Measurements from ENCODE around the gene RASSF7.

RASSF7 gene

DNA sequence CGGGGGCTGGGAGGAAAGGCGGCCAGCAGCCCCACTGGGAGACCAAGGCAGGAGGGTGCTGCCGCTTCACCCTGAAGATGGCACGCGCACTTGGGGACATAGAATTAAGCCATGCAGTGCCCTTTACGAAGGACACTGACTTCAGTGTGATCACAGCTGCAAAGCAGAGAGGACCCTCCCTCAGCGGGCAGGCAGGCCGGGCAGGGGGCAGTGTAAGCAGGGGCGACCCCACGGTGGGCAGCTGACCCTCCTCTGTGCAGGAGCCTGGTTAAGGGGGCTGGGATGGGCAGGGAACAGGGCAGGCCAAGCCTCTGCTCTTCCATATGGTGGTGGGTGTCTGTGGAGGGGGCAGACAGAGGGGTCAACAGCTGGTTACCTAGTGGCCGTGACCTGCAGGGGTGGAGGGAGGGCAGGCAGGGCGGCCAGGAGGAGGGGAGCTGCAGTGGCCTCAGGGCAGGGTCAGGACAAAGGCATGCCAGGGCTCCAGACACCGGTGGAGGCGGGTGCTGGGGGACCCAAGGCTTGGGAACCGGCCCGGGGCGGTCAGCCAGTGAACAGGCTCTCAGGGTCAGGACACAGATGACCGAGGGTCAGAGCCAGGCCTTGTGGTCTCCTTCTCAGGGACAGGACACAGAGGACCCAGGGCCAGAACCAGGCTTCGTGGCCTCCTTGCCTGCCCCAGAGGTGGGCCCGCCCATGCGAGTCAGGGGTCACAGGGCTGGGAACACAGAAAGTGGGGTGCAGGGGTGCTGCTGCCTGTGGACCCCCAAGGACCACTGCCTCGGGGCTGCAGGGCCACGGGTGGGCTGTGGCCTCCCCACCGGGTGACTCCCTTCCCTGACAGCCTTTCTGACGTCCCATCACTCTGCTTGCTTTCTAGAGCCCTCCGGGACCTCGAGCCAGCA is 7.4 kb upstream of the RASSF7 start:
- DNase-seq: no peak

DNA sequence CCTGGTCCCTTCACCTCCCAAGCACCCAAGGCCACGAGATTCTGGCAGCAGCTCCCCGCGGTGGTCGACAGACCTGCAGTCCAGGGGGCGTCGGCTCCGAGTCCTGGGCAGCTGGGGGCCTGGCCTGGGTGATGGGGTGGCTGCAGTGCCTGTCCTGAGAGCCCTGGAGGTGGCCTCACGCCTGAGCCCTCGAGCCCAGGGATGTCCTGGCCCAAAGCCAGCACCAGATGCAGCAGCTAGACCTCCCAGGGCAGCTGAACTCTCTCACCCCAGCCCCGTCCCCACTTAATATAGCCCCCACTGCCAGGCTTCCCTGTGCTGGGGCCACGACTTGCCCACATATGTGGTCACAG is 6.8 kb upstream of the RASSF7 start:
- DNase-seq: no peak

DNA sequence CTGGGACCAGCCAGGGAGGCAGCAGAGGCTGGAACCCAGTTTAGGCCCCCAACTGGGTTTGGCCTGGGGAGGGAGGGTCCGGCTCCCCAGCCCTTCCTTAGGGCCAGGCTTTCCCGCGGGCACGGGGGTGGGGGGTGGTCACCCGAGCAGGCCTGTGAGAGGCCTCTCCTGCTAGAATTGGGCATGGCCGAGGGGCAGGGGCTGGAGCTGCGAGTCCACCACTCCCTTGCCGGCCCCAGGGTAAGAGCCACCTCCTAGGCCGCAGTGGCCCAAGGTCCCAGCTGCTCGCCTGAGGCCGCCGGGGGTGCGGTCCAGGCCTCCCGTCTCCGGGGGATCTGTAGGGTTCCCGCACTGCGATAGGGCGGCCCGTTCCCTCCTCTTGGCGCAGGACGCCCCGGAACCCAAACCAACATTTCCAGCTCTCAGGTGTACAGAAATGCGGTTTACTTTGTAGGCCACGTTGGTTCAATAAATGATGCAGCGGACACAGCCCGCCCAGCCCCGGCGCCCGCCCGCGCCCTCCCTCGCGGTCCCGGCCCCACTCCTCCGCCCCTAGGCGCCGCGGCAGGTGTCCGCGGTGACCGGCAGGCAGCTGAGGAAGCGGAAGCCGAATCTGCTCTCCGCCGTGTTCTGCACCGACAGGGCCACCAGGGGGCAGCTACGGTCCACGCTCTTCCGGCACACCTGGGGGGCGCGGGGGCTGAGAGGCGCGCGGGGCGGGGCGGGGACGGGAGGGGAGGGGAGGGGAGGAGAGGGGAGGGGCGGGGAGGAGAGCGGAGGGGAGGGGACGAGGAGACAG is 6.1 kb upstream of the RASSF7 start:
- peak; percentile 73 for DNase-seq

DNA sequence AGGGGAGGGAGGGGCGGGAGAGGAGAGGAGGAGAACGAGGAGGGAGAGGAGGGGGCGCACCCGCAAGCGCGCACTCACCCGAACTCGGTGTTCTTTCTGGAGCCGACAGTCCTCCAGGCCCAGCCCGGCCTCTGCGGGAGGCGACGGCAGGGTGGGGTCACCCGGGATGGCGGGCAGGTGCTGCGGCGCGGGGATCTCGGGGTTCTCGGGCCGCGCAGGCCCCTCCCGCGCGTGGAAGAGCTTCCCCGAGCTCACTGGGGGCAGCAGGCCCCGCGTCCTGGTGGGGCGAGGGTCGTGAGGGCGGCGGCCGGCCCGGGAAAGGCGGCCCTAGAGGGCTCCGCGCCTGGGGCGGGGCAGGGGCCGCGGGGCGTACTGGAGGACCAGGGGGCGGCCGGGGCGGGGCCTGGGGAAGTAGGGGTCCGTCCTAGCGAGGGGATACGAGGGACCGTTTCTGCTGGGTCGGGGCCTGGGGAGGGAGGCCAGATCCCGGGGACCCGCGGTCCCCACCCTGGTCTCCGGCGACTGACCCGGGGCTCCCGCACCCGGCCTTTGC is 5.5 kb upstream of the RASSF7 start:
- no peak for DNase-seq

DNA sequence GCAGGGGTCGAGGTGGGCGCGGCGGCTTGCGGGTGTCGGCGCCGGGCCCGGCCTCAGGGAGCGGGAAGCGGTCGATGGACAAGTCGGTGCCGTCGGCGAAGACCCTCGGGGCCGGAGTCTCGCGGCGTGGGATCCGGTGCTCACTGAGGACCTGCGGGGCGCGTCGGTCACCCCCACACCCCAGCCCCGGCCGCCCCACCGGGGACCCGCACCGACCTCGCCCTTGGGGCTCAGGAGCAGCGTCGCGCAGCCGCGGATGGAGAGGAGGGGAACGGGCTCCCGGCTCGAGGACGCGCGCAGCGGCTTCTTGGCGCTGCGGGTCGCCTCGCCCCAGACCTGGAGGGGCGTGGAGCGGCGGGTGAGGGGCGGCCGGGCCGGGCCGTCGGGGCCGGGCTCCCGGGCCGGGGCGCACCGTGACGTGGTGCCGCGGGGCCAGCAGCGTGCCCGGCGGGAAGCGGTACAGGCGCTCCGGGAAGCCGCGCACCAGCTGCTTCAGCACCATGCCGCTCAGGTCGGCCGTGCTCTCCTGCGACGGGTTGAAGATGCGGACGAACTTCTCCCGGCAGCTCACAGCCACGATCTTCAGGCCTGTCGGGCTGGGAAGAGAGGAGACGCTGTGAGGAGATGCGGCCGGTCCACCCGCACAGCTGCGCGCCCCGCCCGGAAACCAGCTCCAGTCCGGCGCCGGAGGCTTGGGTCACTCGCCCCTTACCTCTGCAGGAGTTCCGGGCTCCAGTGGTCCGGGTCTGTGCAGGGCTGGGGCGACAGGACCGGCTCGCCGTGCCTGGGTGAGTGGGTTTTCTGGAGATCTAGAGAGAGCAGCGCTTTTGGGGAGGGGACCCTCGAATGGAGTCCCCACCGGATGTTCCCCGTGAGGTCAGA is 4.7 kb upstream of the RASSF7 start:
- DNase-seq: no peak

DNA sequence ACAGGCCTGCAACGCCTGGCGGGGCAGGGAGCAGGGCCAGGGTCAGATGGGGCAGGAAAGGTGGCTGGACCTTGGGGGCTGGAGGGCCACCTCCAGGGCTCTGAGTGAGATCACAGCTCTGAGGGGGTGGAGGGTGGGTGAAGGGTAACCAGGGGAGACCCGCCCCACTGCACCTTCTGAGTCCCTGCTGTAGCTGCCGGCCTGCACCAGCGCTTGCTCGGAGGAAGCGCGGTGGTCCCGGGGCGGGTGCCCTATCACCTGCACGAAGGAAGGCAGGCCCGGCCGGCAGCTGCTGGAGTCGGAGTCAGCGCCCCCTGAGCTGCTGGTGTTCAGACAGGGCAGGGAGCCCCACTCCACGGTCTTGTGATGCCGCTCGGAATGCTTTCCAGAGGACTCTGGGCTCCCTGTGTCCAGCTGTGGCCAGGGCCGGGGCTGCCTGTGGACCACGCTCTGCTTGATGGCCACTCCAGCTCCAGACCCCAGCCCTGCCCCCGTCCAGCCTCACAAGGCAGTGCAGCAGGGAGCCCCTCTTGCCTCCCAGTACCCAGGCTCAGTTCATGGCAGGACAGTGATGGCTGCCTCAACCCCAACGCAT is 4.0 kb upstream of the RASSF7 start:
- DNase-seq: no peak

DNA sequence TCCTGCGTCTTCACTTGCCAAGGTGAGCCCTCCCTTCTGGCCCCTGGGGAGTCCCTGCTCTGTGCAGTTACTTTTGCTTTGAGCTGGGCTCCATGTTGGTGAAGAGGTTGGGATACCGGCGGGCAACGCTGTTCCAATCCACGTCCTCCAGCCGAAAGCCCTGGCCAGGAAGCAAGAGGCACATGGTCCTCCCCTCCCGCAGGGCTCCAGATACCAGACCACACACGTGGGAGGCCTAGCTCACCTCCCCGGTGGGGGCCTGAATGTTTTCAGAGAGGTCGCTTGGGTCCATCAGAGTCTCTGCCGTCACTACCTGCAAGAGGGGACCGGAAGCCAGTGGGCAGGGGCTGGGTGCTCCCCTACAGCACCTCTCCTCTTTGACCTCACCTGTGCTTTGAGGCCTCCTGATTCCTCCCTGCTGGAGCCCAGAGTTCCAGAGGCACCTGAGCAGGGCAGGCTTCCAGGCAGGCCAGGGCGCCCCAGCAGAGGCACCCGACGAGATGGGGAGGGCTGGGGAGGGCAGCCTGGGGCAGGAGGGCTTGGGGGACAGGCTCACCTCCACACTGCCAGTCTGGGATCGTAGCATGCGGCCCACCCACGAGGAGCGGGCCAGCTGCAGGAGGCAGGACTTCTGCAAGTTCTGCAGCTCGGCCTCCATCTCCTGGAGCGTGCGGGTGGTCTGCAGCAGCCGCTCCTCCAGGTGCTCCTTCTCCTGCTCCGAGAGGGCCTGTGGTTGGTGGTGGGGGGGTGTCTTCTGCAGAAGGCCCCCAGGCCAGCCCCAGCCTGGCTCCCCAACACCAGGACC is 3.2 kb upstream of the RASSF7 start:
- DNase-seq: no peak

DNA sequence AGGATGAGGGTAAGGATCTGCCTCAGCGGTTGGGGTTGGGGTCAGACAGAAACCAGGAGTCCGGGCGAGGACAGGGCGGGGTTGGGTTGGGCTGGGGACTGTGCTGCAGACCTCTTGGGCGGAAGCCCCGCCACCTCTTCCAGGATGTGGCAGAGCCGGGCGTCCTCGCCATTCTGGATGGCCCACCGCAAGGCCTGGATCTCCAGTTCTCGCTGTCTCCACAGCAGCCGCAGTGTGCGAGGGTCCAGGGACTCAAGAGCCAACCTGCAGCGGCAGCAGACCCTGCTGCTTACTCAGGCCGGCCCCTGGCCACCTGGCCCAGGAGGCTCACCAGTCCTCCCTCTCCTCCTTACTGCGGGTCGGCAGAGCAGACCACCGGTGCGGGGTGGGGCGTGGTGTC is 2.3 kb upstream of the RASSF7 start:
- DNase-seq: no peak

DNA sequence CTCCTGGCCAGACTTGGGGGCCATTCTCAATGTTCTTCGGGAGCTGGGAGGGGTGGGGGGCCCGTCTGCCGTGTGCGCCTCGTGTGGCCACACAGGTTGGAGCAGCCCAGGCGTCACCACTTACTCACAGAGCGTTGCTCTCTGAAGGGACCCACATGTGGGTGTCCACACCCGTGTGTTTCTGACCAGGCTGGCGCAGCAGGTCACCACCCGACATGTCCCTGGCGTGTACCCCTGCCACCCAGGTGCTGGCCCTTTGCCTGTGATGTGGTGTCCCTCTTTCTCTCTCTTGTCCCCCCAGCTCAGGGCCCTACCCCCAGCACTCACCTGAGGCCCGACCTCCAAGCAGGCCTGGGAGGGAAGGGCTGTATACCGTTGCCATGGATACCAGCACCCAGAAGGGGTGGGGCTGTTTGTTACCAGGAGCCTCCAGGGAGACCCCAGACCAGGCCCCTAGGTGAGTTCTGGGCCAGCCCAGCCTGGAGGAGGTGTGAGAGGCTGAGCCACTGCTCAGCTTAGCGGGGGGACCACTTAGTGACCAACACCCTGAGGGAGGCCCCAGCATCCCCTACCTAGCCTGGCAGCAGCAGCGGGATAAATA is 1.6 kb upstream of the RASSF7 start:
- DNase-seq: no peak

DNA sequence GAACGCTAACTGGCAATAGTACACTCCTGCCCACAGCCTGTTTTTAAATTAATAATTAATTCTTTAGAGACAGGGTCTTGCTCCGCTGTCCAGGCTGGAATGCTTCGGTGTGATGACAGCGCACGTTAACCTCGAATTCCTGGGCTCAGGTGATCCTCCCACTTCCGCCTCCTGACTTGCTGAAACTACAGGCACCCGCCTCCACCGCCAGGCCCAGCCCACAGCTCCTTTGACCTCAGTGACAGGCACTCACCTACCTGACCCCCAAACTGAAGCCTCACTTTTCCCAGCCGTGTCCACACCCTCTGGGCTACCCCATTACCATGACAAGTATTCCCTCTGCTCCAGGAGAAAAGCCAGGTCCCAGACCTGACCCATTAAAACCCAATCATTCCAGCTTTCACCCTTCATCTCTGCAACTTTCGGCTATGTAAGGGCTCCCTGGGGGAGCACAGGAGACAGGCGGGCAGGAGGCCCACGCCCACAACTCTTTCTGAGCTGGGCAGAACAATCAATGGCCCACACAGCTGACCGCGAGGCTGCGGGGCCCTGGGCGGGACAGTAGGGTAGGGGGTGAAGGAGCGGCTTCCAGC is 962 bp upstream of the RASSF7 start:
- no peak for DNase-seq

DNA sequence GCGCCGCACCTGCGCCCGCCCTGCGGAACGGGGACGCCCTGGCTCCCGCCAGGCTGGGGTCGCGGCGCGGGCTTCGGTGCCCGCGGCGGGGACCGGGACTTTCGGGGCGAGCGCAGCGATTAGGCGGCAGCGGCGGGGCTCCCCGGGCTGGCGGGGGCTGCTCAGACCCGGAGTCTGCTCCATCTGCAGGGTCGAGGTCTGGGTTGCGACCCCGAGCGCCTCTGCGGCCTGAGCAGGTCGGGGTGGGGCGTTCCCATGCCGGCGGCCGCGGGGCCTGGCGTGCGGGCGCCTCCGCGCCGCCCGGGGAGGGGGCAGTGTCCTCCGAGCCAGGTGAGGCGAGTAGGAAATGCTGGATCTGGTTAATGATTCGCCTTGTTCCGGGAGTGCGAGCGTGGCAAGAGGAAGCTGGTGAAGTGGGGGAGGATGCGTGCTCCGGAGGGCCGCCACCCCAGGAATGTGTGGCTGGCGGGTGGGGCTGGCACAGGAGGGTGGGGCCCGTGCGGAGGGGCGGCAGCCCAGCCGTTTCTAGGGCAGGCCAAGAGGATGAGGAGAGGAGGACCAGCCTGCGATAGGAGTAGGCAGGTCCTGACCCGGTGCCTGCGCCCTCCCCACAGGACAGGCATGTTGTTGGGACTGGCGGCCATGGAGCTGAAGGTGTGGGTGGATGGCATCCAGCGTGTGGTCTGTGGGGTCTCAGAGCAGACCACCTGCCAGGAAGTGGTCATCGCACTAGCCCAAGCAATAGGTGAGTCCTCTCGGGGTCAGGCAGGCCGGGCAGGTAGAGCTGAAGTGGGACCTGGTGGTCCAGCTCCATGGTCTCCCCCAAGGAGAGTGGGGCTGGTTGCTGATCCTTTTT is 606 bp downstream of the RASSF7 start:
- no peak for DNase-seq

DNA sequence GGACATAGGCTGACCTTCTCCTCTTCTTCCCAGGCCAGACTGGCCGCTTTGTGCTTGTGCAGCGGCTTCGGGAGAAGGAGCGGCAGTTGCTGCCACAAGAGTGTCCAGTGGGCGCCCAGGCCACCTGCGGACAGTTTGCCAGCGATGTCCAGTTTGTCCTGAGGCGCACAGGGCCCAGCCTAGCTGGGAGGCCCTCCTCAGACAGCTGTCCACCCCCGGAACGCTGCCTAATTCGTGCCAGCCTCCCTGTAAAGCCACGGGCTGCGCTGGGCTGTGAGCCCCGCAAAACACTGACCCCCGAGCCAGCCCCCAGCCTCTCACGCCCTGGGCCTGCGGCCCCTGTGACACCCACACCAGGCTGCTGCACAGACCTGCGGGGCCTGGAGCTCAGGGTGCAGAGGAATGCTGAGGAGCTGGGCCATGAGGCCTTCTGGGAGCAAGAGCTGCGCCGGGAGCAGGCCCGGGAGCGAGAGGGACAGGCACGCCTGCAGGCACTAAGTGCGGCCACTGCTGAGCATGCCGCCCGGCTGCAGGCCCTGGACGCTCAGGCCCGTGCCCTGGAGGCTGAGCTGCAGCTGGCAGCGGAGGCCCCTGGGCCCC is 1.4 kb downstream of the RASSF7 start:
- DNase-seq: no peak

DNA sequence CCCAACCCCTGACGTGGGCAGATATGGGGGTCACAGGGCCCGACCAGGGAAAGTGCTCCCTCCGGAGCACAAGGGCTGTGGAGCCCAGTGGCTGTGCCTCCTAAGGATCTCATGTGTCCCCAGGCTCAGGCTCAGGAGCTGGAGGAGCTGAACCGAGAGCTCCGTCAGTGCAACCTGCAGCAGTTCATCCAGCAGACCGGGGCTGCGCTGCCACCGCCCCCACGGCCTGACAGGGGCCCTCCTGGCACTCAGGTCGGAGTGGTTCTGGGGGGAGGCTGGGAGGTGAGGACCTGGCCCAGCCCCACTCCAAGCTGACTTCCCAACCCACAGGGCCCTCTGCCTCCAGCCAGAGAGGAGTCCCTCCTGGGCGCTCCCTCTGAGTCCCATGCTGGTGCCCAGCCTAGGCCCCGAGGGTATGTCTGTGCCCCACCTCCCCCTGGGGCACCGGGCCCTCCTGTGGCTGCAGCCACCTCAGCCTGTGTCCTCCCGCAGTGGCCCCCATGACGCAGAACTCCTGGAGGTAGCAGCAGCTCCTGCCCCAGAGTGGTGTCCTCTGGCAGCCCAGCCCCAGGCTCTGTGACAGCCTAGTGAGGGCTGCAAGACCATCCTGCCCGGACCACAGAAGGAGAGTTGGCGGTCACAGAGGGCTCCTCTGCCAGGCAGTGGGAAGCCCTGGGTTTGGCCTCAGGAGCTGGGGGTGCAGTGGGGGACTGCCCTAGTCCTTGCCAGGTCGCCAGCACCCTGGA is 2.5 kb downstream of the RASSF7 start:
- DNase-seq: no peak

DNA sequence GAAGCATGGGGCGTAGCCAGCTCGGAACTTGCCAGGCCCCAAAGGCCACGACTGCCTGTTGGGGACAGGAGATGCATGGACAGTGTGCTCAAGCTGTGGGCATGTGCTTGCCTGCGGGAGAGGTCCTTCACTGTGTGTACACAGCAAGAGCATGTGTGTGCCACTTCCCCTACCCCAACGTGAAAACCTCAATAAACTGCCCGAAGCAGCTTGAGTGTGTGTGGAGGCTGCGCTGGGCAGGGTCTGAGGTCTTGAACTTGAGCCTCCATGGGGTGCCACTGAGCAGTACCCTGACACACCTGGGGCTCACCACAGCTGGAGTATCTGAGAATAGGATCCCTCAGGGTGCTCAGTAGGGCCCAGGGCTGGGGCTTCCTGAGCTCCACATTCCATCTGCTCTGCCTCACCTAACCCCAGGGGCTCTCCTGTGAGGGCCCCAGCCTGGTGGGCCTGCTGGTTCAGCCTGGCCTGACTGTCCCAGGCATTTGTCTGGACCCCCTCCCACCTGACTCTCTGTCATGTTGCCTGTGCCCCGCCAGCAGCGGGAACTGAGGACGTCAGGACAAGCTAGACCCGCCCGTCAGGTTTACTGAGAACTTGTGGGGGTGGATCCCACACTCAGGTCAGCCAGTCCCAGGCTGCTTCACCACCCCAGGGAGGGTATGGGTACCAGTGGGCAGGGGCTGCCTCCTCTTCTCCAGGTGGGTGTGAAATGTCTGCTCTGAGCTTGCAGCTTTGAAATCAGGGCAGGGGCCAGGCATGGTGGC is 3.2 kb downstream of the RASSF7 start:
- no peak for DNase-seq

DNA sequence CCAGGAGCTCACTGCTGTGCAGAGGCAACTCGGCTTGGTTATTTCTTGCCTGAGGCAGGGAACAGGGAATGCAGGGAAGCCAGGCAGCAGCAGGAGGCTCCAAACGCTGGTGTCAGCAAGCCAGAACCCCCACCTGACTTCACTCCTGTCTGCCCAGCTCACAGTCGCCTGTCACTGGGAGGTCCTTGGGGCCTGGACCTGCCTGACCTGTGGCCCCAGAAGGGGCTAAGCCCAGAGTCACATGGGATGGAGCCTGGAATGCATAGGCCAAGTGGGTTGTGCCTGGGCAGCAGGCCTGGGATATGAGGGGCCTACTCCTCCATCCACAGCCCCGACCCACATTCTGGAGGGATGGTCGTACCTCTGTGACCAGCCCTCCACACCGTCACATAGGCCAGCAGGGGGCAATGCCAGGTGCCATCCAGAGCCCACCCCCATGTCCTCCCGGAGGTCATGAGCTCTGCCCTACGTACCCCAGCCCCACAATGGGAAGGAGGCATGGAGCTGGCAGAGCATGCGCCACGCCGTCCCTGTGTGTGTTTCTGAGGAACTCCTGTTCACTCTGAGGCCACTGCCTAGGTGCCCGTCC is 5.2 kb downstream of the RASSF7 start:
- no peak for DNase-seq

DNA sequence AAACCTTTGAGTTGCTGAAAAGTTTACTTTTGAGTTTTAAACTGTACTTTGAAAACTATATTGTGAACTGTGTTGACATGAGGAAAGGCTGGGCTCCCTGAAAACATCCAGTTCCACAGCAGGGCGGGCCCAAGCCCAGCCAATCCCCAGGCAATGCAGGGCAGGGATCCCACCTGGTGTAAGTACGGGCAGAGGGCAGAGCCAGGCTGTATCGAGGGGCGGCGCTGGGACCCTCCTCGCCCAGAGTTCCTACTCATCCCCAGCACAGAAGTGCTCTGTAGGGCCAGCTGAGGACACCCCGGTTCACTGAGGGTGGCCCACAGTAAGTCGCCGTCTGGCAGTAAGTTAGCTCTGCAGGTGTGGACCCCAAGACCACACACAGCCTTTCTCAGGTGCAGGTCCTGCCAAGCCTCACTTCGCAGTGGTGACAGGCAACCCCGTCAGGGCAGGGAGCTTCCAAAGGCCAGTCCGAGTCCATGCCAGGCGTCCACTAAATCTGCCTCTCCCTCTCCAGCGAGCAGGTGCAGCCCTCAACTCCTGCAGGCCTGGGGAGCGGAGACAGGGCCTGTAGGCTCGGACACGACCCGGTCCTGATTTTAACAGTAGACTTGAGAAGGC is 6.3 kb downstream of the RASSF7 start:
- no peak for DNase-seq
